Frontal cortex (tissue), 4 donors: ENCODE results near the gene GPR137. TPM values are rescaled to one million over a fixed set of nuclear protein-coding genes. Genes with fewer than 3 reads are reported as not detected.
"Not testable (repeated sequence)": the region's sequence is repeated elsewhere in the genome, so short reads cannot be mapped to it uniquely, and the experiment has no call there.

Experiments used
- DNase-seq, 2 donors: peaks; one replicate each; pipeline ENCODE4 v3.0.0; 2012; ENCODE audit warnings: low spot score in 2 of 2
- FAIRE-seq: peaks from 2 replicates; lab custom pipeline; 2012; peaks lifted over from hg19 to GRCh38; lab: Jason Lieb, UNC
- total RNA-seq: library from RNA; depleted of rRNA; stranded (reverse); fragments of >200 nt; gene quantifications from one replicate; pipeline ENCODE4 v1.2.3, GENCODE V29; 2014
- donor health status: control.
- donor health status: control.
- donor health status: control.

The GPR137 gene, protein sequence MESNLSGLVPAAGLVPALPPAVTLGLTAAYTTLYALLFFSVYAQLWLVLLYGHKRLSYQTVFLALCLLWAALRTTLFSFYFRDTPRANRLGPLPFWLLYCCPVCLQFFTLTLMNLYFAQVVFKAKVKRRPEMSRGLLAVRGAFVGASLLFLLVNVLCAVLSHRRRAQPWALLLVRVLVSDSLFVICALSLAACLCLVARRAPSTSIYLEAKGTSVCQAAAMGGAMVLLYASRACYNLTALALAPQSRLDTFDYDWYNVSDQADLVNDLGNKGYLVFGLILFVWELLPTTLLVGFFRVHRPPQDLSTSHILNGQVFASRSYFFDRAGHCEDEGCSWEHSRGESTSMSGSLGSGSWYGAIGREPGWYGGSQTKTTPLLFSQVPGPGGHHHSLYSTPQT
- total RNA-seq, result 9.8 TPM

DNA sequence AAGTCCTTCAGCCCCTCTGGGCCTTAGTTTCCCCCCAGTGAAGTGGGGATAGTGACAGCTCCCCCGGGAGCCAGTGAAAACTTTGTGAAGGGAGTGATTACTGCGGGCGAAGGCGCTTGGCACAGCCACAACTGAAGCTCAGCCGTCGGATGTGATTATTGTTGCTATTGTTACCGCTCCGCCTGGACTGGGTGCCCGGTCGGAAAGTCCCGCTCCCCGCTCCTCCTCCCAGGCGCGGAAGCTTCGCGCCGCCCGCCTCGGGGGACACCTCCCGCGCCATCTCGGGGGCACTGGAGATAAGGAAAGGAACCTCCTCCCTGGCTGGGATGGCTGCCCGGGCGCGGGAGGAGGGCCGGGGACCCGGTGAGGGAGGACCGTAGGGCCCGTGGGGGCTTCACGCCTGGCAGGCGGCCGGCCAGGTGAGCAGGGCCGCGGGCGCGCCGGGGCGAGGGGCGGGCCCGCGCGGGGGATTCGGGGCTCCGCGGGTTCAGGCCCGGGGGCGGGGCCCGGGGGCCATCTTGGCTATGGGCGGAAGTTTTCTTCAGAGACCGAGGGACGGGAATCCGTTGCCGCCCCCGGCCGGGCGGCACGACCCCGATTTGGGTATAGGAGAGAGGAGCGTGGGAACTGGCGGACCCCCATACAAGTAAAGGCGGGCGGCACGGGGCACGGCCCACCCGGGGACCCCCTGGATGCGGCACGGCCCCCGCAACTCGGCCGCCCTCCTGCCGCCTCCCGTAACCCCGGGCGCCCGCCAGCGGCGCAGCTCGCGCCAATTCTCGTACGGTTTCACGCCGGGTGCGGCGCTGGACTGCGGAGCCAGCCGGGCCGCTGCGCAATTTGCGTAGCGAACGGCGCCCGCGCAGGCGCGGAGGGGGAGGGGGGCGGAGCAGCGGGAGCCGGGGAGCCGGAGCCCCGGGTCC, at the start of gene GPR137:
Gene GPR137 (plus strand): TSS at position 887 of the 923 bp plus-strand sequence. CDS start 677 bp downstream, outside the sequence.
- FAIRE-seq (no peak), DNase-seq (peak; percentile 94 to 96)

DNA sequence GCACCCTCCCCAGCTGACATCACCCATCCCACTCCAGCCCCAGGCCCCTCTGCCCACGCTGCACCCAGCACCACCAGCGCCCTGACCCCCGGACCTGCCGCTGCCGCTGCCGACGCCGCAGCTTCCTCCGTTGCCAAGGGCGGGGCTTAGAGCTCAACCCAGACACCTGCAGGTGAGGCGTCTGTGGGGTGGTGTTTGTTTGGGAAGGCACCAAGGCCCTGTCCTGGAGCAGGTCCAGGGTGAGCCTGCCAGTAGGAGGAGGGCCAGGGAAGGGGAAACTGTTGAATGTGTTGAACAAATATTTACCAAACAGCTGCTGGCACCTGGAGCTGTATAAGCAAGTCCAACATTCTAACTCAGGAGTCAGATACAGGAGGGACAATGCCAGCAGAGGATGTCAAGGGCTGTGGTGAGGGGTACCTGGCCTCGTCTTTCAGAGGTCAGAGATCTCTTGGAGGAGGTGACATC, 48.1 kb upstream of the GPR137 start:
- DNase-seq, result no peak
- no peak for FAIRE-seq

DNA sequence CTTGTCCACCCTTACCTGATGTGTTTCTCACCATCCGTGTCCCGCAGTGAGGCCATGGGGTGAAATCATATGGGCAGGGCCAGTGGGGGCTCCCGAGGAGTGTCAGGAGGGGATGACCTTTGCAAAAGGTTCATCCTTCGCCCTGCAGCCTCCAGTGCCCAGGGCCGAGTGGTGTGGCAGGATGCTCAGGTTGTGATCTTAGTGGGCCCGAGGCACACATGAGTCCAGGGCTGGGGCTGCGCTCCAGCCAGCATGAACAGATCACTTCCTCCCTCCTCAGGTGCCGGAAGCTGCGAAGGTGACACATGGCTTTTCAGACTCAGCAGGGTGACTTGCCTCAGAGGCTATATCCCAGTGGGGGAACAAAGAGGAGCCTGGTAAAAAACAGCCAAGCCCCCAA, 47.6 kb upstream of the GPR137 start:
- FAIRE-seq (no peak), DNase-seq (no peak)

DNA sequence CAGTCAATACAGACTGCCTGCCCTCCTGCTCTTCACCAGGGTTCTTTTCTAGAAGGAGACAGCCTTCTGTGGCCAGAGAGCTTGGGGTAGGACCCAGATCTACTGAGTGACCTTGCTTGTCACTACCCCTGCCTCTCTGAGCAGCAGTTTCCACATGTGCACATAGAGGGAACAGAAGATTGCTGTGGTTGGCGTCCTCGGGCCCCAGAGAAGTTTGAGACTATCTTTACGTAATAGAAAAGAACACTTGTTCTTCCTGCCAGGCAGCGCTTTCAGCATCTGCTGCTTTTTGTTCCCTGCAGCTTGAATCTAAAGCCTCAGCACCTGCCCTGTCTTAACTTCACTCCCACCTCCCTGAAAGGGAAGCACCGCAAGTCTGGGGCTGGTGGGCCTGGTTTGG, 46.6 kb upstream of the GPR137 start:
- DNase-seq (no peak), FAIRE-seq (no peak)

DNA sequence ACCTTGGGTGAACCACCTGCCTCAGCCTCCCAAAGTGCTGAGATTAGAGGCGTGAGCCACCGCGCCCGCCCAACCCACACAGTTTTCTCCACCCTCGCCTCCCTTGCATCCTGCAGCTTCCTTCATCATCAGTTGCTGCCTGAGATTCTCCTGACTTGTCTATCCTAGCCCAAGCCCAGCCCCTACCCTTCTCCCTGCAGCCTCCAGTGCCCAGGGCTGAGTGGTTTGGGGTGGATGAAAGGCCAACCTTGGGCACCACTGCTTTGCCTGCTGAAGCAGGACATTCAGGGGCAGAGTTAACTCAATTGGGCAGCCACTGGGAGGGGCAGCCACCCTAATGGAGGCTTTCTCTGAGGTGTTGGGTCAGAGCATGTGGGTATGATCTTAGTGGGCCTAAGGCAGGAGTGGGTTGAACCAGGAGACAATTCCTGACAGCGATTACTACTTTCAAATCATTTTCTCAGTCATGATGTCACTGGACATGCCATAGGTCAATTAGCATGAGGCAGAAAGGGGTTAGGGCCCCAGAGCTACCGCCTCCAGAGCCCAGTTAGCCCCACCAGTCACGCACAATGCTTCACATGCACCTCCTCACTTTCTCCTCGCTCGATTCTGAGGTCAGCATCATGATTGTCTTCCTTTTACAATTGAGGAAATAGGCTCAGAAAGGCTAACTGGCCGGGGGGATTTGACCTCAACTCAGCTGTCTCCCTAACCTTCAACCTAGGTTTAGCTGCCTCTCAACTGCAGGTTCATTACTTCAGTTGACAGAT, 45.8 kb upstream of the GPR137 start:
- DNase-seq (no peak), FAIRE-seq (no peak)

DNA sequence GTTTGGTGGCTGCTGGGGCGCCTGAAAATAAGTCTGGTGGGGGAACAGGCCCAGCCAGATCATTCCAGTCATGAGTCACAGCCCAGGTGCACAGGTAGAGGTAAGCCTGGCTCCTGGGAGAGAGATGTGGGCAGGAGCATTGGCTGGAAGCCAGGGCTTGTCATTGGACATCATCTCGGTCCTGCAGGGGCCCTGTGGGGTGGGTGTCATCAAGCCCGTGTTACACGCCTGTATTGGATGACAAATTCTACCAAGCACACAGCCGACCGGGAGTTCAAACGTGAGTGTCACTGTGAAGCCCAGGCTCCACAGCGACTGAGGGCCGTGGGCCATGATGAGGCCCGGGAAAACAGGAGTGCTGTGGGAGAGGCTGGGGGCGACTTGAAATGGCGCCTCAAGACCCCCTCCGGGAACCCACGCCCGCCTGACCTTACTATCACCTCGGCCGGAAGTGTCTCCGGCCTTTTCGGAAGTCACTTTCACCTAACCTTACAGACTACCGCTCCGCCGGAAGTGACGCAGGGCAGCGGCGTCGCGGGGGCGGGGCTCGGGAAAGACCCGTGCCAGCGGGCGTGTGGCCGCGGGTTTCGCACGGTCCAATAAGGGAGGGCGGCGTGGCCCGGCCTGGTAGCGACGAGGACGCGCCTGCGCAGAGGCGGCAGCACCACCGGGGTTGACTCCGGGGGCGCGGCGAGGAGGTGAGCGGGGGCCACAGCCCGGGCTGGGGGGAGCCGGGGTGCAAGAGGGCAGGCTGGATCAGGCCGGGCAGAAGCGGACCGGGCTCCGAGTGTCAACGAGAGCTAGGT, 45.0 kb upstream of the GPR137 start, which contains the start of gene FKBP2:
Gene FKBP2 (plus strand): TSS at position 661 of the 806 bp plus-strand sequence. CDS start 1,293 bp downstream, outside the sequence.
- DNase-seq, result peak; percentile 96 to 97
- FAIRE-seq, result no peak

DNA sequence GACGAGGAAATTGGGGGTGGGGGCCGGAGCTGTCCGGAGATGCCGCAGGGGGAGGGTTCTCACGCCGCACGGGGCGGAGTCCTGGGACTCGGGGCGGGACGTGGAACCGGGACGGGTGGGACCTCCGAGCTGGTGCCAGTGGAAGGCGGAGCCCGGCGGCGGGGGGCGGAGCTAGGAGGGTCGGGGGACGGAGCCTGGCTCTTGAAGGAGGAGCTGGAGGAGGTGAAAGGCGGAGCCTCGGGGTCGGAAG, 44.5 kb upstream of the GPR137 start:
- FAIRE-seq (no peak), DNase-seq (peak; percentile 98 to 99)

DNA sequence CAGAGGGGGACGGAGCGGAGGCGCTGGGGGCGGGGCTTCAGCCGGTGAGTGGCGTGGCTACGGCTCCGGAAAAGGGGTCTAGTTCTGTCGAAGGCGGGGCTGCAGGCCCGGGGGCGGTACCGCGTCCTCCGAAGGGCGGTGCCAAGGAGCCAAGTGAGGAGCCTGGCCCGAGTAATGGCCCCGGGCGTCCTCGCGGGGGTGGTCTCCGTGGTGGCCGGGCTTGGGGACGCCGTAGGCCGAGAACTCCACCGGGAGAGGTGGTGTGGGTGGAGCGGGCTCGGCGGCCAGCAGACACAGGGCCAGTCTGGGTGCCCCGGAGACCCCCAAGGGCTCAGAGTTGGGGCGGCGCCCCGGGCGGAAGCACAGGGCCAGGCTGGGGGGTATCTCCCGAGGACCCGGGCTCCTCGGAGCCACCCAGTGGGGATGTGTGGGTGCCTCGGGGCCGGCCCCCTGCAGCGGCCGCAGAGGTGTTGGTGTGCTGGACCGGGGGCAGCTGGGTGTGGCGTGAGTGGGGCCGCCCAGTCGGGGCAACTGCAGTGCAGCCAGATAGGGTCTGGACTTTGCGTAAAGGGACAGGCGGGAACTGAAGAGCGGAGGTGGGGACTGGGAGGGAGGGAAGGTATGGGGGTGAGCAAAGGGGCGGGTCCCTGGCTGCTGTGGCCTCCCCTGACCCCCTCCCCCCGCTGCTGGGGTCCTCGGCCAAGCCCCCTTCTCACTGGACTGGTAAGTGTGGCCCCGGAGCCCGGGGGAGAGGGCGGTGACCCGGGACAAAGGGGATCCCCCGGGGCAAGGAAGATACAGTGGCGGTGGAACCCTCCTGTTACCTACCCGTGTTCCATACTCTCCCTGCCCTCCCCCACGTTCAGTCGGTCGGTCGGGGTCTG, 43.9 kb upstream of the GPR137 start:
- FAIRE-seq (no peak), DNase-seq (no peak)

DNA sequence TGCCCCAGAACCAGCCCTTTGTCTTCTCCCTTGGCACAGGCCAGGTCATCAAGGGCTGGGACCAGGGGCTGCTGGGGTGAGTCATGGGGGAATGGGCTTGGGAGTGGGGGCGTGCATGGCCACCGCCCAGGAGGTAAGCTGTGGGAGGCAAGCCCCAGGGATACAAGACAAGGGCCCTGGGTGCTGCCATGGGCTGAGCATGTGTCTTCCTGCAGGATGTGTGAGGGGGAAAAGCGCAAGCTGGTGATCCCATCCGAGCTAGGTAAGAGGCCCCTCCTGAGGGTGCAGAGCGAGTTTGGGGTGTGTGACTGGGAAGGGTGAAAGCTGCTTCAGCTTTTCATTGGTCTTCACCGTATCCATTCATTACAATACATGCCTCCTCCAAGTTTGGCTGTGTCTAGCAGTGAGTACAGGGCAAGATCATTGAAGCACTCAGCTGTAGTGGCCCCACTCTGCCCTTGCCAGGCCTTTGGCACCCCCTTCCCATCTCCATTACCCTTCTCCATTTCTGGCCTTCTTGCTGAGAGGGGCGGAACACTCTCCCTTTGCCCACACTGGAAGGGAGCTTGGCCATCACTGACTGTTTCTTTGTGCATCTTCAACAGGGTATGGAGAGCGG, 42.3 kb upstream of the GPR137 start:
- FAIRE-seq (no peak), DNase-seq (no peak)

DNA sequence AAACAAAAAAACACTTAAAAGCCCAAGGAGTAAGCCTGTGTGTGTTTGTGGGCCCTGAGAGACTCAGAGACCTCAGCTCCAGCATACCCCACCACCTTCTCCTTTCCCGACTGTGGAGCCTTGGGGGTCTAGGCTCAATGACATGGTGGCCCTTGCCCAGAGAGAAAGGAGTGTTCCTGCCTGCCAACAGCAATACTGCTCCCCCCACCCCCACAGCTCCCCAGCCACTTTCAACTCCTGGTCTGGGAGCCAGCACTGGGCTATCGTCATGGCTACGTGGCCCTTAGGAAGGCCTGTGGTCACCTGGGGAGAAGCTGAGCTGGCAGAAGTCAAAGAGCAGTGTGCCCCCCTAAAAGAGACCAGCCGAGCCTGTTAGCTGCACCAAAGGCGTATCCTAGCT, 41.5 kb upstream of the GPR137 start:
- DNase-seq (no peak), FAIRE-seq (no peak)

DNA sequence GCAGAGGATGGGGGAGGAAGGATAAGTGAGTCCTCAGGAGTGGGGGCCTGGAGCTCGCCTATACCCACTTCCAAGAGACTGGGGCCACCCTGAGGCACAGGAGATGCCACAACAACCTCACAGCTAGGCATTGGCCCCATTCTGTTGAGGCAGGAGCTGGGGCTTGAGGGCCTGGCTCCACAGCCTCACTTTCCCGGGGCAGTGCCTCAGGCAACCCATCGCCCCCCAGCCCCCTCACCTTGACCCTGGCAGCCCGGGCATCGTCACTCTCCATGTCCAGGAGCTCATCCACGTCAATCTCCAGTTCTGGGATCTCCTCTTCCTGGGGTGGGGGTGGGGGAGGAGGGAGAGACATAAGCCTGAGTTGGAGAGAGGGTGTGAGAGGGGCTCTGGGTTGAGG, 40.7 kb upstream of the GPR137 start:
- DNase-seq (no peak), FAIRE-seq (no peak)

DNA sequence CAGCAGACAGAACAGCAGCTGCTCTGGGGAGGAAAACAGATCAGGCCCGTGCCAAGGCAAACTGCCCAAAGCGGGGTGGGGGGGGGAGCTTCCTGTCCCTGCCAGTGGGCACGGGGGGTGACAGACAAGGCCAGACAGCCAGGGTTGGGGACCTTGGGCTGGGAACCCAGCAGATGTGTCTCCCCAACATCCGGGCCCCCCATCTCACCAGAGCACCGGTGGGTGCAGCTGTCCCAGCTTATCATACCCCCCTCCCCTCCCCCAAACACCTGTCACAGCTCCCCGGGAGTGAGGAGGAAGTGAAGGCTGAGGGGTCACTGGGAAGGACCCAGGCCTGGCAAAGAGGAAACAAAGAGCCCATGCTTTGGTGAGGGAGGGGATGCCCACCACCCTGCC, 40.2 kb upstream of the GPR137 start:
- DNase-seq (no peak), FAIRE-seq (no peak)

DNA sequence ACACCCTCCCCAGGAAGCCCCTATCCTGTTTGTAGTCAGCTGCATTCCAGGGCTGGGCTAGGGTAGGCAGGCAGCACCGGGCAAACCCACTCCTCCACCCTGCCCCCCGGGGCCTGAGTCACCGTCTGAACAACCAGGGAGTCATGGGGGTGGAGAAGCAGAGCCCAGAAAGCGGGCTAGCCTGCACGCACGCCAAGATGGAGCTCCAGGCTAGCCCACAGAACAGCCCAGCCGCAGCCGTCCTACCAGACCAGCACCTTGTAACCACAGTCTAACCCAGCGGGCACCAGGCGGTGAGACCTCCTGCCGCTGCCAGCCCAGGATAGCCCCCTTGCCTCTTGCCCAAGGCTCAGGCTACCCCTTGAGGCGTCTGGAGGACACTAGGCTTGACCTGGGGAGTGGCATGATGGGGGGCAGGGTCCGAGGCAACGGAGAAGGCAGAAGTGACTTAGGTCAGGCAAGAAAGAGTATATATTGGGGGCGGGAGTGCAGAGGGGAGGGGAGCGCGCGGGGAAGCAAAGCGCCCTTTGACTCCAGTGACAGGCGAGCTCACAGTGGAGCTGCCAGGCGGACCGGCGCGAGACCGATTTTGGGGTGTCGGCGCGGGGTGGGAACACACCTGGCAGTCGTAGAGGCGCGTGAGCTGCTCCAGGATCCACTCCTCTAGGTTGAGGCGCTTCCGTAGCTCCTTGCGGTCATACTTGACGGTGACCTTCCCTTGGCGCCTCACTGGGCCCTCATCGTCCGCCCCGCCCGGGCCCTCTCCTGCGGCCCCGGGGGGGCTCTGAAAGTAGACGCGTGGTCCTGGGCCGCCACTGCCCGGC, 39.6 kb upstream of the GPR137 start:
- peak in 1 of 2 donors; percentile 75 for DNase-seq

DNA sequence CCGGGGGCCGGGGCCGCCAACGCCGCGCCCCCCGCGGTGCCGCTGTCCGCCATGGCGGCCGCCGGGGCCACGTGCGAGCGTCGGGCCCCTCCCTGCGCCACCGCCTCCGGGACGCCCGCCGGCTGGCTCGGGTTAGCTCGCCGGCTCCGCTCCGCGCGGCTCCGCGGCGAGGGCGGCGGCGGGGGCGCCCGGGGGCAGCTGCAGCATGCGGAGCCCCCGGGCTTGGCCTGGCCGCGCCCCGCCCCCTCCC, 39.1 kb upstream of the GPR137 start:
- FAIRE-seq, DNase-seq: not testable (repeated sequence)

More for the DNA sequence above, 39.6 kb upstream of the GPR137 start:
- no peak for FAIRE-seq

DNA sequence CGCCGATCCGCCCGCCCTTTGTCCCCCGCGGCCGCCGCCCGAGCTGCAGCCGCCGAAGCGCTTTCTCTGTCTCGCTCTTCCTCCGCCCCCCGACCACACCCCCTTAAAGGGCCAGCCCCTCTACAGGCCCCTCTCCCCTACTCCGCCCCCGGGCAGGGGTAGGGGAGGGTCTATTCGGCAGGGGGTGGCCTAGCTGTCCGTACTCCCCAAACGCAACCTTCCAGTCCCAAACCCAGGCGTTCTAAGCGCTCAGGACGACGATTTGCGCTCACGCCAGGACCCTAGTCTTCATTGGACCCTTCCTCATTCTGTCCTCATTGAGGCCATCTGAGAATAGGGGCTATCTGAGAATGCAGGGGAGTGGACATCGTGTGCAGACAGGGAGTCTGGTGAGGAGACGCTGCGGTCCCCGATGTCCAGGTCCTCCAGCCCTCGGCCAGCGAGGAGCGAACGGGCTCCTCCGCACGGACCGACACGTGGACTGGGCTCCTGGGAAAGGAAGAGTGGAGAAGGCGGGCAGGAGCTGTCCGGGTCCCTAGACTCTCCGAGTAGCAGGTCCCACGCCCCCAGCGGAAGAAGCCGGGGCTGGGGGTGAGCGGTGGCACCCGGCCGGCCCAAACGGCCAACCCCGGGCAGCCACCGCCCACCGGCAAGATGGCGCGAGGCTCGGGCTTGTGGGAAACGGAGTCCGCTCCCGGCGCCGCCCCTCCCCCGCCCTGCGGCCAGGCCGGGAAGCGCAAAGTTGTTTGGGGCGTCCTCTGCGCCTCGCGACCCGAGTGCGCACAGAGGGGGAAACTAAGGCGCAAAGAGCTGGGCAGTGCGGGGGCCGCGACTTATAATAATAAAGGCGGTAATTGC, 38.5 kb upstream of the GPR137 start, which contains the start of gene PPP1R14B:
Gene PPP1R14B (minus strand): TSS at position 73 of the 858 bp plus-strand sequence. CDS start 270 bp downstream, outside the sequence.
- no peak for FAIRE-seq
- DNase-seq, result peak; percentile 91 to 93
